ENCODE results near the gene GDF2. TPM values are rescaled to one million over a fixed set of nuclear protein-coding genes. Genes with fewer than 3 reads are reported as not detected.

GDF2 gene
- total RNA-seq, result not detected in 2 replicates

DNA sequence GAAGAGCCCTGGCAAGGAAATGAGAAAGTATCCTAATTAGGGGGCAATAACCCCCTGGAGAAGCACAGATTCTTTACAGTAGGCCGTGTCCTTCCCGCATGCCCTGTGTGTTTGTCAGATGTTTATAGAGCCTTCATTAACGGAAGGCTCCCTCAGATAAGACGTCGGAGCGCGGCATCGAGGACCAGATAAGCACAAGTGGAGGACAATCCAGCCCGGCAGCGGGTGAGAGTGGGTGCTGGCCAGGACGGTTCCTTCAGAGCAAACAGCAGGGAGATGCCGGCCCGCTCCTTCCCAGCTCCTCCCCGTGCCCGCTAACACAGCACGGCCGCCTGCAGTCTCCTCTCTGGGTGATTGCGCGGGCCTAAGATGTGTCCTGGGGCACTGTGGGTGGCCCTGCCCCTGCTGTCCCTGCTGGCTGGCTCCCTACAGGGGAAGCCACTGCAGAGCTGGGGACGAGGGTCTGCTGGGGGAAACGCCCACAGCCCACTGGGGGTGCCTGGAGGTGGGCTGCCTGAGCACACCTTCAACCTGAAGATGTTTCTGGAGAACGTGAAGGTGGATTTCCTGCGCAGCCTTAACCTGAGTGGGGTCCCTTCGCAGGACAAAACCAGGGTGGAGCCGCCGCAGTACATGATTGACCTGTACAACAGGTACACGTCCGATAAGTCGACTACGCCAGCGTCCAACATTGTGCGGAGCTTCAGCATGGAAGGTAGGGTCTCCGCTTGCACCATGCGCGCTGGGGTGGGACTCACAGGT, at the start of gene GDF2:
Gene GDF2 (plus strand): TSS at position 155 of the 762 bp plus-strand sequence. CDS start 215 bp downstream, at position 370.
- no peak for DNase-seq (ENCODE audit: extremely low read depth, low read depth, low spot score)

DNA sequence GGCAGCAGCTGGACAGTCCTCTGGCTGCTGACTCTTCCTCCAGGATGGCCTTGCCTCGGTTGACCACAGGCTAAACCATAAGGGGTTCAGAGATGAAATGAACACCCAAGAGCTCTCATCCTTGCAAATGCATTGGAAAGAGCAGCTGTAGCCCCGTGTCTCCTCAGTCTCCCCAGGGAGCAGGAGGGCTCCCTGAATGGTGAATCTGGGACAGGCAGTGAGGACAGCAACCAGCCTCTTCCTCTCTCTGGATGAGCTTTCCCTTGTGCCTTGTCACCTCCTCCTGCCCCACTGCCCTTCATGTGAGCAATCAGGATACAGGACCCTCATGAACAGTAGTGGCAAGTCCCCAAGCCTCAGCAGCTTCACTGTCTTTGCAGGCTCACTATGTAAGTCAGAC, 46.2 kb upstream of the GDF2 start:
- no peak for DNase-seq (ENCODE audit: extremely low read depth, low read depth, low spot score)

DNA sequence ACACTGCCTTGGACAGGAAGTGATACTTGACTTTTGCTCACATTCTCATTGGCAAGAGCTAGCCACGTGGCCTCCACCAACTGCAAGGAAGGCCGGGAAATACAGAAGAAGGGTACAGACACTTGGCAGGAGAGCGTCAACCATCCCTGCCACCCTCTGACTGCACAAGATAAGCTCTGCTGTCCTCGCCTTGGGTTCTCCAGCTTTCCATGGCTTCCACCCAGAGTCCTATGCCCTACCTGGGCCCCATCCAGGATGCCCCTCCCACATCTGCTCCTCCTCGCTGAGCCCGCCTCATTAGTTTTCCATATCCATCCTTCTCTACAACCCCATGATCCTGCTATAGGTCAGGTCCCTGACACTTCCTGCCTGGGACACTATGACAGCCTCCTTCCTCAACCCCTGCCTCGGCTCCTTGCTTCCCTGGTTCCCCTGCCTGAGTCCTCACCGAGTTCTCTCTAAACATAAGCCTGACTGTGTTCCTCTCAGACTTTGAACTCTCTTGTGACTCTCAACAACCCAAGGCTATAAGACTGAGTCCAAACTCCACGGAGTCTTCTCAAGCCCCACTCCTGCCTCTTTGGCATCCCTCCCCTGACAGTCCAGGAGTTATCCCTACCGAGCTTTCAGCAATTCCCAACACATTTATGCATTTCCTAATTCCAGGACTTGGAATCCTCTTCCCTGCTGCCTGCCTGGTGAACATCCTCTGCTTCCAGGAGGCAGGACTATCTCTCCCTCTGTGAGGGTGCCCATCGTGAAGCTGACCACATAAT, 45.5 kb upstream of the GDF2 start:
- no peak for DNase-seq (ENCODE audit: extremely low read depth, low read depth, low spot score)

DNA sequence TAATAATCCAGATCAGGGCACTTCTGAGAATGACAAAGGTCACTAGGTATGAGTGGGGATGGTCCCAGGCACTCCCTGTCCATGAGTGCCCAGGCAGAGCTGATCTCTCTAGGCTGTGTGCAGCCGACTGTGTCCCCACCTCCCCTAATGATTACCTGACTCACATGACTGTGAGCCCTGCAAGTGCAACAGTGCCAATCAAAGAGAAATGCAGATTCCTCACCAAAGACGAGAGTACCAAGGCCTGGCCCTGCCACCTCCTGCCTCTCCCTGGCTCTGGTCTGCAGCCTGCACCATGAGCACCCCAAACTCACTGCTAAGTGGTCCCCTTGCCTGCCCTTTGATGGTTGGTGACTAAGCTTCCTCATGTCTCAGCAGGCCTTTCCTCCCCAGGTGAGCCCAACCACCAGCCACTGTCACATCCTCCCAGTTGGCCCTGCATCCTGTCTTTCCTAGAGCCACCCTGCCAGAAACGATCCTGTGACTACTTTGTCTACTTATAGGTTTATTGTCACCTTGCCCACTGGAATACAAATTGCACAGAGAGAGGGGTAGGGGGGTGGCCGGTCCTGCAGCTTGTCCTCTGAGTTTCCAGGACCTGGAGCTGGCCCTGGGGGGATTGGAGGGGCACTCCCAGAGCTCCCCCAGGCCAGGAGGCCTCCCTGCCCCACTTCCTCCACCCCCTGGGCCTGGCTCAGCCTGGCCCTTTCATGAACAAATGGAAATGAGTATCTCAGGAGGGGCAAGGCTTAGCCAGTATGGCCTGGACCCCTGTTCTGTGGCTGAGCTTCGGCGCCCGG, 44.7 kb upstream of the GDF2 start:
- no peak for DNase-seq (ENCODE audit: extremely low read depth, low read depth, low spot score)

DNA sequence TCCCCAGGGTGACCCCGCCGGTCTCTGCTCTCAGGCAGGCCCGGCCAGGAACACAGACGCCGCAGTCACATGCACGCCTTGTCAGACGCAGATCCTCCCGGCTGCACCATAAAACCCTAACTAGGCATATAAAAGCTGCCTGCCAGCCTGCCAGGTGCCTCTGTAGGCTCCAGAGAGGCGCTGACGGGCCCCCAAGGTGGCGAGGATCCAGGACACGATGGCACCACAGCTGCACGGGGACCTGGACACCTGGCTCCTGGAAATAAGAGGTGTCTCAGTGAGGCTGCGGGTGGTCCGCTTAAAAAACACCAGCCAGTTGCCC, 44.1 kb upstream of the GDF2 start:
- DNase-seq (ENCODE audit: extremely low read depth, low read depth, low spot score), result no peak

DNA sequence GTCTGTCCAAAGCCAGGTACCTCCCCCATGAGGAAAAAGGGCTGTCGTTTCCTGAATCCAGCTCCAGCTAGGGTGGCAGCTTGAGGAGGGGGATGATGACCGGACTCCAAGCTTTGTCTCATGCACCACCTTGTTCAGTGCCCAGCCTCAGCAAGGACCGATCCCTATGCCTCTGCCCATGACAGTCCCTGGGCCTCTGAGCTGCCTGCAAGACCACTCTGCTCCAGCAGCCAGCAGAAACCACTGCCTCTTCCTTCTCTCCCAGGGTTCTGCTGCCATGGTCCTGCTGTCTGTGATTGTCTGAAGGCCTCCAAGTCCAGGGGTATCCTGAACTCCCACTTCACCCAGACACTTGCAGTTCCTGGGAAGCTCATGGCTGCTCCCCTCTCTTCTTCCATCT, 43.5 kb upstream of the GDF2 start:
- DNase-seq (ENCODE audit: extremely low read depth, low read depth, low spot score), result no peak

DNA sequence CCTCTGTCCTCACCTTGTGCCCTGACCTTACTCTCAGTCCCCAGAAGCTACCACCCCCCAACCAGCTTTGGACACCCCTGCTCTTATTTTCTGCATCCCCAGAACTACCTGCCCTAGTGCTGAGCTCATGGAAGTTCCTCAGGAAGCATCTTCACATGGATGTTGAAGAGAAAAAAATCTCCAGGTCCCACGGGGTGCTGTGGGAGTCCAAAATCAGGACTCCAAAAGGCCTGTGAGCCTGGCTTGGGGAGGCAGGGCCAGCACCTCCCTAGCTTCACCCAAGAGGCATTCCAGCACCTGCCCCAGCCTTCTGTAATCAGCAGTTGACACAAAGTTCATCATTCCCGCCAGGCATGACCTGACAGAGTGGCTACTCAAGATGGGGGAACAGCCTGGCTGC, 43.0 kb upstream of the GDF2 start:
- no peak for DNase-seq (ENCODE audit: extremely low read depth, low read depth, low spot score)

DNA sequence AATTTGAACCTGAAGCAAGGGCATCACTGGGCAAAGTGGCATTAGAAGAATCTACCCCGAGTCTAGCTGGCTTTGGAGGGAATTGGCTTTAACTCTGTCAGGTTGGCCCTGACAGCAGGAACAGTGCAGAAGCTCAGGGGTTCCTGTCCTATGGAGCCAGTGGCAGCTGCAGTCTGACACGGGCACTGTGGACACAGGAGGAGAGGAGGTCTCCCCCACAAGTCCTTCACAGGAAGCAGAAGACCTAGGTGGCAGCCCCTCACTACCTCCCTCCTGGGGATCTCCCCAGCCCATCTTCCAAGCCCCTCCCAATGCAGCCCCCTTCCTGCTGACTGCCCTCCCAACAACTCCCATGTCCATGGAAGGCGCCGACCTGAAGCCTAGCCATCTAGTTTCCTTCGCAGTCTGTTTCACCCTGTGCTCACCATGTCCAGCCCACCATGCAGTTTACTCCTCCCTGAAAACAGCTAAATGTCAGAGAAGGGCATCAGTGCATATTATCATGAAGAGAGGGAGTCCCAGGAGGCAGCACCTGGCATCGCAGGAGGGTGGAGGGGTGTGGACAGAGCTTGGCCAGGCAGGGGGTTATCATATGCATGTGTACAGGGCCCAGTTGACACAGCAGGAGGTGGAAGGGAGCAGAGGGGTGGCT, 40.1 kb upstream of the GDF2 start:
- no peak for DNase-seq (ENCODE audit: extremely low read depth, low read depth, low spot score)

DNA sequence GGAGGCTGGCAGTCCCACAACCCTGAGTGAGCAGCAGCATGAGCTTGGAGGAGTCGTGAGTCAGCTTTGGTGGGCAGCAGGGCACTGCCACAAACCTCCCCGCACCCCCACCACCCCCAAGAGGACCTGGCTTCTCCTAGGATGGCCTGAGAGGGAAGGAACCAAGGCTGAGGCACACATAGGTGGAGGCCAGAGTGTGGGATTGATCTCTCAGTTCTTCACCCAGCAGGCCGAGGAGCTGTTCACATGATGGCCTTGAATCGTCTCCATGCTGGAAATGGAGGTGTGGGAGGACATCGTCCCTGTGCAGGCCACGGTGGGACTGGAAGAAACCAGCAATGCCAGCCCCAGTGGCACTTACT, 39.6 kb upstream of the GDF2 start:
- no peak for DNase-seq (ENCODE audit: extremely low read depth, low read depth, low spot score)

DNA sequence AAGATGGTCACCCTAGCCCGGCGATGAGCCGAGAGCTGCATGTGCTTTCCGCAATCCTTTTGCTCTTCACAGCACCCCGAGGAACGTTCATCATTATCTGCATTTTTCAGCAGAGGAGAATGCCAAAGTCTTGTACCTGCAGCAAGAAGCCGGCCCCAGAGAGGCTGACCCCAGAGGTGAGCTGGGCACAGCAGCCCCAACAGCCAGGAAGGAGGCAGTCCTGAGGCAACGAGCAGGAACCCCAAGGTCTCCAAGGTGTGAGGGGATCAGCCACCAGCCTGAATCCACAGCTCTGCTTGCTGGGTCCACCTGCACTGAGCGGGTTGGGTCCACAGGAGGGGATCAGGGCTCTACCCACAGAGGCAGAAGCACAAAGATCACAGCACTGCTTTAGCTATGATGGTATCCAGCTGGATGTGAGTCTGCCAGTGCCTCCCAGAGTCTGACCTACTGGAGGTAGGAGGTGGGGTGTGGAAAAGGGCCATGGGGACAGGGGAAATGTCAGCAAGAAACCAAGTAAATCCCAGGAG, 39.1 kb upstream of the GDF2 start:
- DNase-seq (ENCODE audit: extremely low read depth, low read depth, low spot score), result no peak

DNA sequence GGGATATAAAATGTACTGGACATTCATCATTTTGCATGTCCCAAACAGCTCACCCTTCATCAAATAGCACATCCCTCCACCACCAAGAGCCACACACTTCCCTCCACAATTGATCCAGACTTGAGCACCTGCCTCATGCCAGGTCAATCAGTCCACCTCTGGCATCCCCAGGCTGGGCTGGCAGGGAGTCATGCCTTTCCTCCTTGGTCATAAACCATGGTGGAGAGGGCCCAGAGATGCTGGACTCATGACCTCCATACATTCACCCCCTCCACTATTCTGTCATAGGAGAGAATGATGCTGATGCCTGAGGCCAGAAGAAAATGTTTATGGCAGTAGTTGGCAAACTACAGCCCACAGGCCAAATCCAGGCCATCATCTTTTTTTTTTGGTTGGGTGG, 38.4 kb upstream of the GDF2 start:
- no peak for DNase-seq (ENCODE audit: extremely low read depth, low read depth, low spot score)

DNA sequence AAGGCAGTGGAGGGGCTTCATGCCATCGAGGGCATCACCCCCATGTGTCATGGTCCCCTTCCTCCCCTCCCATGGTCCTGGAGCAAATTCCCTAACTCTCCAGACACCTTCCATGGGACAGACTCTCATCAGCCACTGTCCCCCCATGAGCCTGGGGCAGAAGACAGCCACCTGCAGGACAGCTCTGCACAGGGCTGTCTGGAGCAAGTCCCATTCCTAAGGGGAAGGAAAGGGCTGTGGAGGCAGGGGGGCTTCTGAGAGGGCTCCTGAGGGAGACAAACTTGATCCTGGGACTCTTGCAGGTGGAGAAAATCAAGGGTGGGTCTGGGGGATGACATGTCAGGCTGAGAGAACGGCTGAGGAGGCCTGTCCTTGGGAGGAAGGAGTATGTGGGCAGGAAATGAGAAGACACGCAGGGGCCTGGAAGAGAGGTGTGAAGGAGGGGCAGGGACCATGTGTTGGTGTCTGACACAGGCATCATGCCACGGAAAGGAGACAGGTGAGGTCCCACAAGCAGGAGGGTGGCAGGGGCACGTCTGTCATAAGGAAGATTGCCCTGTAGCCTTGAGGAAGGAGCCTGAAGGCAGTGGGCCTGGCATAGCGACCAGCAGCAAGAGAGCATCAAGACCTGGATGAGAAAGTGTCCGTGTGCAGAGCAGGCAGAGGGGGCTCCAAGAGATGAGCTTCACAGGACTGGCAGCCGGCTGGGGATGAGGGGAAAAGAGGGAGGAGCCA, 36.7 kb upstream of the GDF2 start:
- DNase-seq (ENCODE audit: extremely low read depth, low read depth, low spot score), result no peak

DNA sequence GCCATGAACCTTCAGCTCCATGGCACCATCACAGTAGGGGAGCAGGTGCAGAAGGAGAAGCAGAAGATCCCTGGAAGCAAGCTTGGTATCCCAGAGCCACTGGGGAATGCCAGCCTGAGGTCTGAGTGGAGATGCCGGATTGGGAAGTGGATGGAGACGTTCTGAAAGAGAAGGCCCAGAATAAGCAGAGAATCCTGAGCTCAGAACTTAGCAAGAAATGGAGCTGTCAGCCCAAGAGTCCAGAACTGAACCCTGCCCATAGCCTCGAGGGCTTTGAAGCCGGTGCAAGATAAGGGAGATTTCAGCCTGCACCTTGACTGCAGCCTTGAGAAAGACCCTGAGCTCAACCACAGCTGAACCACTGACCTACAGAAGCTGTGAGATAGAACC, 36.1 kb upstream of the GDF2 start:
- DNase-seq (ENCODE audit: extremely low read depth, low read depth, low spot score), result no peak

DNA sequence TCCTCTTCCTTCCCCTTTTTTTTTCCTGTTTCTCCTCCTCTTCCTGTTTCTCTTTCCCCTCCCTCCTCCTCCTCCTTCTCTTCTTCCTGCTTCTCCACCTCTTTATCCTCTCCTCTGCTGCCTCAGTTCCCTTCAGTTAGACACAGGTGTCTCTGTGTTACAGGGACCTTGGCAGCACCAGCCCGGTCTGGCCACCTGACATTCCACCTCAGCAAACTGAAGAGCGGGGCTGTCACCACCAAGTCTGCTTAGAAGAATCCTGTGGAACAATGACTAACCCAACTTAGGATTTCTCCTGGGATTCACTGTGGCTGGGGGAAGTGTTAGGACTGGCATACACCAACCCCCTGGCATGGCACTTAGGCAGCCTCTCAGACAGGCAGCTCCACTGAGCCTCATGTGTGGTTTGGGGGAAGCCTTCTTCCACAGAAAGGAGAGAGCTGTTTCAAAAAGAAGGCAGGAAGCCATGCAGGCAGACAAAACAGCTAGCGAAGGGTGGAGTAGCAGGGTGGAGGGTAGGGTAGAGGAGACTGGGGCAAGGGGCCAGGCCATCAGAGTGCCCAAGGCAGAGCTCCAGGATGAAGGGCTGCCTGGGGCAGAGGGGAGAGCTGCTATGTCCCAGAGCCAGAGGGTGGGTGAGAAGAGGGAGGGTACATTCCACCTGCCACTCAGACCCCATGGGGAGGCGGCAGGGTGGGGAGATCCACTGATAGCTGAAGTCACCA, 35.5 kb upstream of the GDF2 start:
- no peak for DNase-seq (ENCODE audit: extremely low read depth, low read depth, low spot score)

DNA sequence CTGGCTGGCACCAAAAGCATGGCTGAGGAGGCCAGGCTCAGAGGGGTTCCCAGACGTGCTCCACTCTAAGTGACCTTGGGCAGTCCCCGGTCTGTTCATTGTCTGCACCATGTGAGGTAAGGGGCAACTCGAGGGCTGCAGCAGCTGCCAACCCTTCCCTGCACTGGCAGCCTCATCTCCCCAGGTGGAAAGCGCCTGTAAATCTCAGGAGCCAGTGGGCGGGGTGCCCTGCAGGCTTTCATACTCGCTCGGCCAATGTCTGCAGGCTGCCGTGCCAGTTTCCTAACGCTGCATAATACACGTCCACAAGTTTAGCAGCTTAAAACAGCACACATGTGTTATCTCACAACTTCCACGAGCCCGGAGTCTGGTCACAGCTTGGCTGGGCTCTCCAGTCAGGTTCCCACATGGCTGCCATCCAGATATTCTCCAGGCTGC, 34.9 kb upstream of the GDF2 start:
- DNase-seq (ENCODE audit: extremely low read depth, low read depth, low spot score), result no peak

DNA sequence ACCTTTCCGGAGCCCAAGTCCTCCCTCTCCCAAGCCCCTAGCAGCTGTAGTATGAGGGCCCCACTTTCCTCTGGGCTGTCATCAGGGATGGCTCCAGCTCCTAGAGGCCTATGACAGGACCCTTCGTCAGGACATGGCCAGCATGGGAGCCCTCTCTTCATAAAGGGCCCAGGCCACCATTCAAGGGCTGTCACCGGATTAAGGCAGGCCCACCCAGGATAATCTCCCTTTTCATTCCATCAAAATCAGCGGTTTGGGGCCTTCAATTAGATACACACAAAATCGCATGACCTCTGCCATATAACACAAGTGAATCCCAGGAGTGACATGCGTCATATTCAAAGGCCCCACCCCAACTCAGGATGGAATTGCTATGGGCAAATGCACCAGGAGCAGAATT, 34.4 kb upstream of the GDF2 start:
- no peak for DNase-seq (ENCODE audit: extremely low read depth, low read depth, low spot score)

DNA sequence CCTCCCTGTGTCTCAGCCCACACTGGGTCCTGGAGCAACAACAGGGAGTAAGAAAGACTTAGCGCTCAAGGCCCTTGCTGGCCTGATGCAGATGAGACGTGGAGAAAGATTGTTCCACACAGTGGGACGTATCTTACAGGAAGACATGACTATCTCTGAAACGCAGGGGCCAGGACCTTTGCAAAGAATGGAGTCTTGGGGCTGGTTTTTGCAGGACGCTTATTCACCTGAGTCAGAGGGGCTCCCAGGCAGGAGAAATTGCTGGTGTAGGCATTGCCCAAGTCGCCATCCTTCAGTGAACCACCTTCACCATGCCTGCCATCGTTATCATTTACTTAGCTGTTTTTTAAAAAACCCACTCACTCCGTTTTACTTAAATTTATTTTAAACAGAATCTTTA, 34.0 kb upstream of the GDF2 start:
- no peak for DNase-seq (ENCODE audit: extremely low read depth, low read depth, low spot score)

DNA sequence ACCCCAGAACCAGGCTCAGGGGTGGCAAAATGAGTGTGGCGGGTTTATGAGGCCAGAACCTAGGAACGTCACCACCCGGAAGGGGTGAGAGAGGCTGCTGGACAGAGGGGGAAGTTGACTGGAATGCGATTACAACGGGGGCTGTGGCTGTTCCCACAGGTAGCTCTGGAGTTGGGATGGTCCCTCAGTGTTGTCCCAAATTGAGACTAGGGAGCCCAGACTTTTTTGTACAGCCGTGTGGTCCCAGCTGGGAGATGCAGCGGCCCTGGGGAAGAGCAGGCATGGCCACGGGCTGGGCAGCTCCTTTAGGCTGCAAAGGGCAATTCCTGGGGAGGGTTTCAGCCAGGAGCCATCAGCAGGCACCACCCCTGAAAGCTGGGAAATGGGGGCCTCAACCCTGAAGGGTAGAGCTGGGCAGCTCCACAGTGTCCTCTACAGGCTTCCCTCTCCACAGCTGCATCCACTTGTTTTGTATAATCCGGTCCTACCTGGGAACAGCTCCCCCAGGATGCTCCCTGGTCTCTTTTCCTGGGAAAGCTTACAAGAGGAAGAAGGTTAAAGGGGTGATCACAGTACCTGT, 33.2 kb upstream of the GDF2 start:
- DNase-seq (ENCODE audit: extremely low read depth, low read depth, low spot score), result no peak

DNA sequence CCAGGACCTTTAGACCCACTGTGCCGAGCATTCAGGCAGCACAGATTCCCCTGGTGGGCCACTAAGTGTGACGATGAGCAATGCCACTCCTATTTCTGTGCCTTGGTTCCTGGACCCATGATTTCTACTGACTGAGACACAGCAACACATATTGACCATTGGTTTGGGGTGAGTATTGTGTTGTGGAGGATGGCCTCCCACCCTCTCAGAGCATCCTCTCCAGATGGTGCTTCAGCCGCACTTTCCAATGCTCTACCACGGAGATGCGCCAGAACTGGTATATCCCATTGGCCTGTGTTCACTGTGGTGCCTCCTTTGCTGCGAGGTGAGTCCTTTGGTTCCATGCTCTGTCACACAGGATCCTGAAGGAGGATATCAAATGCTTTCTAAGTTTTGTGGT, 32.3 kb upstream of the GDF2 start:
- no peak for DNase-seq (ENCODE audit: extremely low read depth, low read depth, low spot score)
